ENCODE results near the gene IZUMO4.

Gene IZUMO4

GRCh38 chr19:2136796-2137195 lies 40.1 kb downstream of the IZUMO4 start:
- no peaks in the 10 kb centered on the region for H3F3A ChIP-seq (ENCODE audit: insufficient read depth, low read length)
- peaks cover 5% of the 10 kb centered on the region for H3K36me3 ChIP-seq (replicated peaks; ENCODE audit: insufficient read depth, low read length)
- no peaks in the 10 kb centered on the region for H3K9me3 ChIP-seq (replicated peaks; ENCODE audit: insufficient read depth, low read length)
- no peak overlapping the region for H3K4me3 ChIP-seq (ENCODE audit: low read length)
- H3K9me2 ChIP-seq (replicated peaks; ENCODE audit: insufficient read depth, low read length): no peaks in the 10 kb centered on the region
- H3K4me1 ChIP-seq (ENCODE audit: low read length): no peaks in the 10 kb centered on the region
- peaks cover 6% of the 10 kb centered on the region; the same call in 1 of the 2 replicates for H4K20me1 ChIP-seq (ENCODE audit: insufficient read depth, low read length)
- H3K27ac ChIP-seq (ENCODE audit: low read length): no peak overlapping the region
- TF ChIP-seq EZH2phosphoT487 (IDR thresholded peaks at IDR 0.05; ENCODE audit: low read length) (no peak), EZH2 (optimal IDR thresholded peaks at IDR 0.05; ENCODE audit: low read depth, low read length) (no peak)
- TF ChIP-seq, protein P1, sequence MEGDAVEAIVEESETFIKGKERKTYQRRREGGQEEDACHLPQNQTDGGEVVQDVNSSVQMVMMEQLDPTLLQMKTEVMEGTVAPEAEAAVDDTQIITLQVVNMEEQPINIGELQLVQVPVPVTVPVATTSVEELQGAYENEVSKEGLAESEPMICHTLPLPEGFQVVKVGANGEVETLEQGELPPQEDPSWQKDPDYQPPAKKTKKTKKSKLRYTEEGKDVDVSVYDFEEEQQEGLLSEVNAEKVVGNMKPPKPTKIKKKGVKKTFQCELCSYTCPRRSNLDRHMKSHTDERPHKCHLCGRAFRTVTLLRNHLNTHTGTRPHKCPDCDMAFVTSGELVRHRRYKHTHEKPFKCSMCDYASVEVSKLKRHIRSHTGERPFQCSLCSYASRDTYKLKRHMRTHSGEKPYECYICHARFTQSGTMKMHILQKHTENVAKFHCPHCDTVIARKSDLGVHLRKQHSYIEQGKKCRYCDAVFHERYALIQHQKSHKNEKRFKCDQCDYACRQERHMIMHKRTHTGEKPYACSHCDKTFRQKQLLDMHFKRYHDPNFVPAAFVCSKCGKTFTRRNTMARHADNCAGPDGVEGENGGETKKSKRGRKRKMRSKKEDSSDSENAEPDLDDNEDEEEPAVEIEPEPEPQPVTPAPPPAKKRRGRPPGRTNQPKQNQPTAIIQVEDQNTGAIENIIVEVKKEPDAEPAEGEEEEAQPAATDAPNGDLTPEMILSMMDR (IDR thresholded peaks at IDR 0.05; ENCODE audit: low read length): no peak
- DNase-seq: no peak
- no peak overlapping the region for H3K4me2 ChIP-seq (ENCODE audit: low read depth, low read length)
- no peaks in the 10 kb centered on the region for H3K27me3 ChIP-seq (replicated peaks; ENCODE audit: insufficient read depth, low read length)
- no peak overlapping the region for H2AFZ ChIP-seq (ENCODE audit: low read length)
- peaks cover 80% of the 10 kb centered on the region for H3K79me2 ChIP-seq (ENCODE audit: low read length)
- no peak overlapping the region for H3K9ac ChIP-seq (ENCODE audit: low read length)

GRCh38 chr19:2138061-2138728 lies 41.5 kb downstream of the IZUMO4 start:
- Histone ChIP-seq H3K4me2 (ENCODE audit: low read depth, low read length) (no peak overlapping the region), H3F3A (ENCODE audit: insufficient read depth, low read length) (no peaks in the 10 kb centered on the region), H3K9me2 (replicated peaks; ENCODE audit: insufficient read depth, low read length) (no peaks in the 10 kb centered on the region), H3K4me1 (ENCODE audit: low read length) (no peaks in the 10 kb centered on the region), H3K27ac (ENCODE audit: low read length) (no peak overlapping the region), H2AFZ (ENCODE audit: low read length) (no peak overlapping the region), H3K9me3 (replicated peaks; ENCODE audit: insufficient read depth, low read length) (no peaks in the 10 kb centered on the region), H3K79me2 (ENCODE audit: low read length) (peaks cover 79% of the 10 kb centered on the region), H3K27me3 (replicated peaks; ENCODE audit: insufficient read depth, low read length) (no peaks in the 10 kb centered on the region), H3K4me3 (ENCODE audit: low read length) (no peak overlapping the region), H4K20me1 (ENCODE audit: insufficient read depth, low read length) (peaks cover 6% of the 10 kb centered on the region; the same call in 1 of the 2 replicates), H3K36me3 (replicated peaks; ENCODE audit: insufficient read depth, low read length) (peaks cover 5% of the 10 kb centered on the region), H3K9ac (ENCODE audit: low read length) (no peak overlapping the region)
- DNase-seq: no peak
- no peak for TF ChIP-seq EZH2phosphoT487 (IDR thresholded peaks at IDR 0.05; ENCODE audit: low read length)
- TF ChIP-seq, protein P1 (IDR thresholded peaks at IDR 0.05; ENCODE audit: low read length): no peak
- TF ChIP-seq EZH2 (optimal IDR thresholded peaks at IDR 0.05; ENCODE audit: low read depth, low read length): no peak

DNA sequence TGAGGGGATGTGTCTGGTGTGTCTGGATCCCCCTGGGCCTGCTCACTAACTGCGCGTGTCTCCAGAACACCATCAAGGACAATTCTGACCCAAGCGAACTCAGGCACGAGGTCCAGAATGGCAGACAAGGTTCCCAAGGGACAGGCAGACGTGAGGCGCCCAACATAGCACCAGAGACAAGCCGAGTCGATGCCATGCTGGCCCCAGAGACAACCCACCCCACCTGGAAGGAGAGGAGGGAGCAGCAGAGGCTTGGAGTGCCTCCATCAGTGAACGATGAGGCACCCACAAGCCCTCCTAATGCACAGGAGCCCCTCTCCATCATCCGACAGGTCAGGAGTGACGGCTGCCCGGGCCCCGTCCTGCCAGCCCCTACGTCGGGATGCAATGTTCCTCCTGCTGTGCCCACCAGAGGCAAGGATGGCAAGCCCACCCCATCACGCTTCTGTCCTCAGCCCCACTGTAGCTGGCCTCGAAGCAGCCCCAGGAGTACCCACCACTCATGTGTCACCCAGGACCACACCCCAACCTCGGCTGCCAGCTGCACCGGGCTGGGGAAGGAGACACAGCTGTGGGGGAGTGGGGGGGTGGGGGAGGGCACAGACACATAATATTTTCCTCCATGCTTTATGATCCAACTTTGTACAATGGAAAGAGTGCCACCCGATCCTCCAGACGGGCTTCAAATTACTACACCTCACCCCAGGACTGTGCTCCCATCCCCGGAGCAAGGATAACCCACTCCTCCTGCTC lies 42.8 kb downstream of the IZUMO4 start:
- no peak overlapping the region for H3K4me3 ChIP-seq (ENCODE audit: low read length)
- no peak overlapping the region for H3K27ac ChIP-seq (ENCODE audit: low read length)
- TF ChIP-seq EZH2 (optimal IDR thresholded peaks at IDR 0.05; ENCODE audit: low read depth, low read length): no peak
- TF ChIP-seq EZH2phosphoT487 (IDR thresholded peaks at IDR 0.05; ENCODE audit: low read length): no peak
- TF ChIP-seq, protein P1 (IDR thresholded peaks at IDR 0.05; ENCODE audit: low read length): no peak
- H2AFZ ChIP-seq (ENCODE audit: low read length): no peak overlapping the region
- H3K9me2 ChIP-seq (replicated peaks; ENCODE audit: insufficient read depth, low read length): no peaks in the 10 kb centered on the region
- no peak overlapping the region for H3K9ac ChIP-seq (ENCODE audit: low read length)
- no peaks in the 10 kb centered on the region for H3F3A ChIP-seq (ENCODE audit: insufficient read depth, low read length)
- peaks cover 90% of the 10 kb centered on the region for H3K79me2 ChIP-seq (ENCODE audit: low read length)
- H3K9me3 ChIP-seq (replicated peaks; ENCODE audit: insufficient read depth, low read length): no peaks in the 10 kb centered on the region
- H4K20me1 ChIP-seq (ENCODE audit: insufficient read depth, low read length): peaks cover 13% of the 10 kb centered on the region
- H3K36me3 ChIP-seq (replicated peaks; ENCODE audit: insufficient read depth, low read length): peaks cover 5% of the 10 kb centered on the region
- no peak overlapping the region for H3K4me2 ChIP-seq (ENCODE audit: low read depth, low read length)
- no peak for DNase-seq
- no peaks in the 10 kb centered on the region for H3K4me1 ChIP-seq (ENCODE audit: low read length)
- H3K27me3 ChIP-seq (replicated peaks; ENCODE audit: insufficient read depth, low read length): no peaks in the 10 kb centered on the region
